ENCODE measurements around the gene CDH26. TPM values are rescaled to one million over a fixed set of nuclear protein-coding genes. Genes with fewer than 3 reads are reported as not detected.
A peak's percentile ranks its signal among the peaks of the same experiment; 100 is the strongest.

The CDH26 gene
- total RNA-seq, 1 donor from 2014 or later, result 8.8 TPM

DNA sequence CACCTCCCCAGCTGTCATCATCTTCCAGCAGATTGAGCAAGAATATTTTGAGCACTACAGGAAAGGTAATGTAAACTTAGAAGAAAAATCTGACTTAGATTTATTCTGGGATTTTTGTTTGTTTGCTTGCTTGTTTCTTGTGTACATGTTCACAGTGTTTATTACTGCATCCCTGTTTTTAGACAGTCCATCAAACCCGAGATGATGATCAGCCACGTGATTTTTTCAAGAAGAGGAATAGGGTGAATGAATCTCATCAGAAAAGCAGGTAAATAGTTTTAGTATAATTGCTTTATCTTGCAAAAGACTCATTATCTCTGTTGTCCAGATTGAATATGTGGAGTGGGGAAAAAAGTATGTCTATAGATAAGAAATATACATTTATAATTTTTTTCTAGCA, 16.0 kb upstream of the CDH26 start:
- intact Hi-C loops (cut with DNase I), result no loop called here
- no peak for TF ChIP-seq CTCF (IDR thresholded peaks at IDR 0.05)
- no peaks in the 10 kb centered on the region for H3K27me3 ChIP-seq
- no peak overlapping the region for H3K4me3 ChIP-seq
- ATAC-seq (no peak), DNase-seq (no peak)
- peaks cover 35% of the 10 kb centered on the region for H3K36me3 ChIP-seq
- no peaks in the 10 kb centered on the region for H3K9me3 ChIP-seq
- H3K4me1 ChIP-seq, result peaks cover 37% of the 10 kb centered on the region
- peak overlapping the region; percentile 99 for H3K27ac ChIP-seq

- H3K27ac ChIP-seq, result no peak overlapping the region
- intact Hi-C loops (cut with DNase I), result no loop called here
- H3K4me3 ChIP-seq, result no peak overlapping the region
- ATAC-seq (no peak), DNase-seq (no peak)
- no peak for TF ChIP-seq CTCF (IDR thresholded peaks at IDR 0.05)
- peaks cover 28% of the 10 kb centered on the region for H3K4me1 ChIP-seq
- peaks cover 35% of the 10 kb centered on the region for H3K36me3 ChIP-seq
- no peaks in the 10 kb centered on the region for H3K9me3 ChIP-seq
- H3K27me3 ChIP-seq, result no peaks in the 10 kb centered on the region
Measured at GRCh38 chr20:59944726-59945125, 13.5 kb upstream of the CDH26 start.

DNA sequence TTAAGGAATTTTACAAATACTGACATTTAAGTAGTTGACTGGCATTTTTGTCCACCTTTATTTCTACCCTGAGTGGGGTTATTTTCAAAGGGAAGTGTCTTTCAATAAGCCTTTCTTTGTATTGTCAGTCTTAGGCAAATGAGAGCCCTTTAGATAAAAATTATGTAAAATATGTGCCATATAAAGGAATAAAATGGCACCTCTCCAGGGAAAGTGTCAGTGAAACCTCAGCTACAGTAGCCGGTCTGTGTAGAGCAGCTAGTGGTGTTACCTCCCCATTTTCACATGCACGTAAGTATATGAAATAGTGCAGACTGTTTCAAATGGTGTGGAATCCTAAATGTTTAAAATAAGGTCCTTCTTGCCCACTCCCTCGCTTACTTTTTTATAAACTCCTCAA, 13.0 kb upstream of the CDH26 start:
- no peak for TF ChIP-seq CTCF (IDR thresholded peaks at IDR 0.05)
- no peak for DNase-seq
- no peaks in the 10 kb centered on the region for H3K27me3 ChIP-seq
- no peak overlapping the region for H3K4me3 ChIP-seq
- ATAC-seq, result no peak
- peaks cover 35% of the 10 kb centered on the region for H3K36me3 ChIP-seq
- H3K9me3 ChIP-seq, result no peaks in the 10 kb centered on the region
- peaks cover 28% of the 10 kb centered on the region for H3K4me1 ChIP-seq
- intact Hi-C loops (cut with DNase I), result no loop called here
- H3K27ac ChIP-seq, result no peak overlapping the region

- Histone ChIP-seq H3K36me3 (peaks cover 36% of the 10 kb centered on the region), H3K4me1 (peaks cover 28% of the 10 kb centered on the region), H3K9me3 (no peaks in the 10 kb centered on the region), H3K4me3 (no peak overlapping the region), H3K27ac (no peak overlapping the region), H3K27me3 (no peaks in the 10 kb centered on the region)
- DNase-seq (no peak), ATAC-seq (no peak)
- intact Hi-C loops (cut with DNase I), result no loop called here
- TF ChIP-seq CTCF (IDR thresholded peaks at IDR 0.05), result no peak
Measured at GRCh38 chr20:59945731-59946130, 12.5 kb upstream of the CDH26 start.

DNA sequence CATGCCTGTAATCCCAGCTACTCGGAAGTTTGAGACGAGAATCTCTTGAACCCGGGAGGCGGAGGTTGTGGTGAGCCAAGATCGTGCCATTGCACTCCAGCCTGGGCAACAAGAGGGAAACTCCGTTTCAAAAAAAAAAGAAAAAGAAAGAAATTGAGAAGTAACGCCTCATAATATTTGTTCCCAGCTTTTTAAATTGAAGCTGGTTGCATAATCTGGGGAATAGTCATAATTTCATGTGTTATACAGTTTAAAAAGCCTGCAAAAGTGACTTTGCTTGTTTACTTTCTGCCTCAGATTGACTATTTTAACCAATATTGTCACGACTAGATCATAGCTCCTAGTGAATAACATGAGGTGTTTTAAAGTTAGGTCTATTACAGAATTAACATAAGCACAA, 10.8 kb upstream of the CDH26 start:
- H3K9me3 ChIP-seq, result no peaks in the 10 kb centered on the region
- DNase-seq, result no peak
- no peaks in the 10 kb centered on the region for H3K27me3 ChIP-seq
- H3K27ac ChIP-seq, result no peak overlapping the region
- H3K36me3 ChIP-seq, result peaks cover 41% of the 10 kb centered on the region
- TF ChIP-seq CTCF (IDR thresholded peaks at IDR 0.05), result no peak
- intact Hi-C loops (cut with DNase I), result no loop called here
- ATAC-seq, result no peak
- H3K4me3 ChIP-seq, result no peak overlapping the region
- H3K4me1 ChIP-seq, result peaks cover 13% of the 10 kb centered on the region

DNA sequence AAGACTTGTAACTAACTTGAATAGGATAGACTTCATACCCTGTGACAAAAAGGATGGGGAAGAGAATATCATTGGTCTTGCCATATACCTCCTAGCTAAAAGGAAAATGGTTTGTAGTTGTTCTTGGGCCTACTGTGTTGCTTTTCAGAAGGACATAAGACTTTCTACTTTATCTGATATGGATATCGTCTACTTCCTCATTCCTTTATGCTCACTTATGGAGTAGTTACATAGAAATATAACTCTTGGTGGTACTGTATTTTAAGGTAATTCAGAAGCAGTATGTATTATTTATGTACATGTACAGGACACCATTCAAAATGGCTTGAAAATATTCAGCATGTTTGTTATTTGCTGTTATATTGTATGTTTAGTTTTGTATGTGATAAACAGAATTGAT, 10.0 kb upstream of the CDH26 start:
- Histone ChIP-seq H3K4me1 (peaks cover 13% of the 10 kb centered on the region), H3K4me3 (no peak overlapping the region), H3K36me3 (peaks cover 32% of the 10 kb centered on the region), H3K9me3 (no peaks in the 10 kb centered on the region), H3K27ac (no peak overlapping the region), H3K27me3 (no peaks in the 10 kb centered on the region)
- no peak for TF ChIP-seq CTCF (IDR thresholded peaks at IDR 0.05)
- intact Hi-C loops (cut with DNase I), result no loop called here
- ATAC-seq (no peak), DNase-seq (no peak)

All from upper lobe of right lung (tissue), 1 donor.